Mesenchymal stem cell (in vitro differentiated cells and primary cell): Measurements from ENCODE around the gene EPB41L2.
"Not testable (repeated sequence)": the region's sequence is repeated elsewhere in the genome, so short reads cannot be mapped to it uniquely, and the experiment has no call there.

Experiments used
- DNase-seq: peaks from one replicate; pipeline ENCODE4 v3.0.0-alpha.2; 2013
- H2AFZ ChIP-seq: one replicate; pipeline ENCODE4 v1.6.1; 2013; ENCODE audit warnings: low read depth, mild to moderate bottlenecking, control low read depth, inconsistent platforms, low read length, moderate library complexity
- H2AK5ac ChIP-seq: 2 replicates; pipeline ENCODE4 v1.6.1; 2013; ENCODE audit warnings: low read length, moderate library complexity, mild to moderate bottlenecking, inconsistent platforms; ENCODE audit not compliant: severe bottlenecking
- H2BK120ac ChIP-seq: one replicate; pipeline ENCODE4 v1.6.1; 2013; ENCODE audit warnings: low read depth, mild to moderate bottlenecking, inconsistent platforms, low read length, moderate library complexity
- H2BK12ac ChIP-seq, 2 experiments: one replicate each; pipeline ENCODE4 v1.6.1; 2013; ENCODE audit warnings: inconsistent platforms in 2 of 2, low read length in 2 of 2, mild to moderate bottlenecking in 2 of 2, moderate library complexity in 2 of 2, control low read depth in 1 of 2
- H2BK15ac ChIP-seq: one replicate; pipeline ENCODE4 v1.6.1; 2013; ENCODE audit warnings: mild to moderate bottlenecking, low read depth, inconsistent platforms; ENCODE audit not compliant: poor library complexity, severe bottlenecking
- H2BK5ac ChIP-seq: 2 replicates; pipeline ENCODE4 v1.6.1; 2013; ENCODE audit warnings: low read depth, mild to moderate bottlenecking, low read length, control low read depth, inconsistent platforms; ENCODE audit not compliant: poor library complexity, severe bottlenecking
- H3K14ac ChIP-seq, 2 experiments: one replicate each; pipeline ENCODE4 v1.6.1; 2013; ENCODE audit warnings: inconsistent platforms in 2 of 2, low read length in 2 of 2, control low read depth in 1 of 2, mild to moderate bottlenecking in 1 of 2, moderate library complexity in 1 of 2
- H3K18ac ChIP-seq, 2 experiments: one replicate each; pipeline ENCODE4 v1.6.1; 2013; ENCODE audit warnings: inconsistent platforms in 2 of 2, low read length in 2 of 2, control low read depth in 1 of 2, low read depth in 1 of 2, mild to moderate bottlenecking in 1 of 2
- H3K23ac ChIP-seq, 2 experiments: one replicate each; pipeline ENCODE4 v1.6.1; 2013; ENCODE audit warnings: inconsistent platforms in 2 of 2, low read length in 2 of 2, mild to moderate bottlenecking in 2 of 2, moderate library complexity in 2 of 2, control low read depth in 1 of 2
- H3K27ac ChIP-seq: 2 replicates; pipeline ENCODE4 v1.5.1; 2013; ENCODE audit warnings: mild to moderate bottlenecking, moderate library complexity, low read length, control low read depth, inconsistent platforms; ENCODE audit not compliant: poor library complexity, severe bottlenecking
- H3K27me3 ChIP-seq, 2 experiments: 2 replicates each; pipeline versions ENCODE4 v1.6.1 to v1.7.0; 2013; ENCODE audit warnings: low read length in 2 of 2, mild to moderate bottlenecking in 2 of 2, moderate library complexity in 2 of 2, control low read depth in 1 of 2, inconsistent platforms in 1 of 2; ENCODE audit not compliant: control insufficient read depth in 1 of 2, insufficient read depth in 1 of 2
- H3K36me3 ChIP-seq, 2 experiments: 2 replicates each; pipeline versions ENCODE4 v1.6.1 to v1.7.0; 2013; ENCODE audit warnings: low read length in 2 of 2, control low read depth in 1 of 2, inconsistent platforms in 1 of 2, low read depth in 1 of 2, mild to moderate bottlenecking in 1 of 2; ENCODE audit not compliant: insufficient read depth in 2 of 2, control insufficient read depth in 1 of 2
- H3K4ac ChIP-seq, 2 experiments: one replicate each; pipeline ENCODE4 v1.6.1; 2013; ENCODE audit warnings: inconsistent platforms in 2 of 2, low read length in 2 of 2, mild to moderate bottlenecking in 2 of 2, moderate library complexity in 2 of 2, control low read depth in 1 of 2, low read depth in 1 of 2
- H3K4me1 ChIP-seq: 2 replicates; pipeline ENCODE4 v1.6.1; 2013; ENCODE audit warnings: low read depth, low read length, control low read depth; ENCODE audit not compliant: control insufficient read depth, insufficient read depth
- H3K4me2 ChIP-seq: 2 replicates; pipeline ENCODE4 v1.6.1; 2013; ENCODE audit warnings: low read length, mild to moderate bottlenecking, inconsistent platforms; ENCODE audit not compliant: poor library complexity, severe bottlenecking
- H3K4me3 ChIP-seq, 2 experiments: 2 replicates each; pipeline versions ENCODE4 v1.5.1 to v1.7.0; 2013; ENCODE audit warnings: low read length in 2 of 2, mild to moderate bottlenecking in 2 of 2, control low read depth in 1 of 2, low read depth in 1 of 2; ENCODE audit not compliant: insufficient read depth in 1 of 2
- H3K79me1 ChIP-seq: replicated peaks from 2 replicates; pipeline ENCODE4 v1.6.1; 2013; ENCODE audit warnings: mild to moderate bottlenecking, control low read depth, low read length, inconsistent platforms; ENCODE audit not compliant: poor library complexity, severe bottlenecking
- H3K9ac ChIP-seq: 2 replicates; pipeline ENCODE4 v1.7.0; 2013; ENCODE audit warnings: mild to moderate bottlenecking, low read length, moderate library complexity
- H3K9me3 ChIP-seq: 2 replicates; pipeline ENCODE4 v1.7.0; 2013; ENCODE audit warnings: mild to moderate bottlenecking, low read length; ENCODE audit not compliant: control insufficient read depth
- H4K8ac ChIP-seq: one replicate; pipeline ENCODE4 v1.6.1; 2013; ENCODE audit warnings: inconsistent platforms, mild to moderate bottlenecking, low read length, moderate library complexity
- H4K91ac ChIP-seq: one replicate; pipeline ENCODE4 v1.6.1; 2013; ENCODE audit warnings: mild to moderate bottlenecking, low read length, inconsistent platforms
- WGBS: methylation state at CpG from one replicate; pipeline ENCODE4 v1.1.7; 2013; ENCODE audit warnings: mixed read lengths; 5-methylcytosine and 5-hydroxymethylcytosine counted together

The EPB41L2 gene

GRCh38 chr6:131013495-131013894, 49.5 kb downstream of the EPB41L2 start:
- Histone ChIP-seq H3K9me3 (no peaks in the 10 kb centered on the region), H2BK12ac (no peak overlapping the region), H3K9ac (peak overlapping the region; percentile 33), H2AK5ac (no peak overlapping the region), H3K36me3 (peaks cover 0 to under 1% of the 10 kb centered on the region in 2 experiments), H3K4ac (no peak overlapping the region), H2BK5ac (no peak overlapping the region), H3K4me2 (no peak overlapping the region), H4K8ac (no peak overlapping the region), H3K79me1 (peaks cover 29% of the 10 kb centered on the region), H3K4me1 (no peaks in the 10 kb centered on the region), H3K23ac (no peak overlapping the region), H2BK15ac (no peak overlapping the region), H3K27ac (no peak overlapping the region), H3K14ac (no peak overlapping the region), H3K27me3 (no peaks in the 10 kb centered on the region), H2AFZ (no peak overlapping the region), H3K18ac (no peak overlapping the region), H4K91ac (no peak overlapping the region), H2BK120ac (no peak overlapping the region), H3K4me3 (peak overlapping the region in 1 of 2 experiments; percentile 29)
- DNase-seq = peak; percentile 76
- WGBS = 16% methylated on average over 2 of the region's 2 CpGs

- no peak overlapping the region for H3K4me3 ChIP-seq
- no peak overlapping the region for H3K23ac ChIP-seq
- H2AK5ac ChIP-seq = no peak overlapping the region
- peaks cover 45% of the 10 kb centered on the region for H3K79me1 ChIP-seq
- H3K14ac ChIP-seq = no peak overlapping the region
- H3K18ac ChIP-seq = no peak overlapping the region
- no peak overlapping the region for H2BK120ac ChIP-seq
- peaks cover 13% of the 10 kb centered on the region for H3K9me3 ChIP-seq
- H3K27ac ChIP-seq = no peak overlapping the region
- H2AFZ ChIP-seq = no peak overlapping the region
- no peak for DNase-seq
- H2BK12ac ChIP-seq = no peak overlapping the region
- no peak overlapping the region for H4K8ac ChIP-seq
- 86% methylated on average over 2 of the region's 2 CpGs for WGBS
- no peaks in the 10 kb centered on the region for H3K4me1 ChIP-seq
- no peak overlapping the region for H2BK15ac ChIP-seq
- H3K4me2 ChIP-seq = no peak overlapping the region
- no peak overlapping the region for H3K9ac ChIP-seq
- no peak overlapping the region for H4K91ac ChIP-seq
- no peak overlapping the region for H2BK5ac ChIP-seq
- no peaks in the 10 kb centered on the region for H3K27me3 ChIP-seq
- no peak overlapping the region for H3K4ac ChIP-seq
- peaks cover 0 to 7% of the 10 kb centered on the region in 2 experiments for H3K36me3 ChIP-seq
Observed at GRCh38 chr6:131009790-131010189, 53.3 kb downstream of the EPB41L2 start.

GRCh38 chr6:131008965-131009364, 54.1 kb downstream of the EPB41L2 start:
- H3K27ac ChIP-seq, H2BK15ac ChIP-seq, H2BK12ac ChIP-seq, H2BK5ac ChIP-seq, H2AK5ac ChIP-seq, H3K4me1 ChIP-seq, H3K4me2 ChIP-seq, H4K8ac ChIP-seq, DNase-seq, H3K4me3 ChIP-seq, H3K18ac ChIP-seq, H3K9ac ChIP-seq, H3K14ac ChIP-seq, H3K27me3 ChIP-seq, H2AFZ ChIP-seq, H3K36me3 ChIP-seq, H4K91ac ChIP-seq, H3K23ac ChIP-seq, H3K4ac ChIP-seq, H2BK120ac ChIP-seq: not testable (repeated sequence)
- H3K79me1 ChIP-seq = peaks cover 48% of the 10 kb centered on the region
- 100% methylated on average over 2 of the region's 2 CpGs for WGBS
- peaks cover 13% of the 10 kb centered on the region for H3K9me3 ChIP-seq

- not testable (repeated sequence) for H3K14ac ChIP-seq, H3K4ac ChIP-seq, H2BK5ac ChIP-seq, H3K18ac ChIP-seq, H3K23ac ChIP-seq, DNase-seq, H4K8ac ChIP-seq, H2BK15ac ChIP-seq, H3K4me2 ChIP-seq, H2BK120ac ChIP-seq, H2AK5ac ChIP-seq, H2BK12ac ChIP-seq, H2AFZ ChIP-seq, H3K4me3 ChIP-seq, H3K4me1 ChIP-seq, H3K27me3 ChIP-seq, H3K27ac ChIP-seq, H3K36me3 ChIP-seq, H4K91ac ChIP-seq, H3K9ac ChIP-seq
- H3K79me1 ChIP-seq = peaks cover 50% of the 10 kb centered on the region
- WGBS = 80% methylated on average over 5 of the region's 5 CpGs
- peaks cover 13% of the 10 kb centered on the region for H3K9me3 ChIP-seq
Observed at GRCh38 chr6:131007964-131008363, 55.1 kb downstream of the EPB41L2 start.
